Measurements from ENCODE around the gene TCP11L1. TPM values are rescaled to one million over a fixed set of nuclear protein-coding genes. Genes with fewer than 3 reads are reported as not detected.

The TCP11L1 gene
- total and polyA plus RNA-seq, 2 donors (not counting 3 experiments of a cell fraction or from before 2014, with no cell fraction given), result 12.1 to 18.1 TPM

DNA sequence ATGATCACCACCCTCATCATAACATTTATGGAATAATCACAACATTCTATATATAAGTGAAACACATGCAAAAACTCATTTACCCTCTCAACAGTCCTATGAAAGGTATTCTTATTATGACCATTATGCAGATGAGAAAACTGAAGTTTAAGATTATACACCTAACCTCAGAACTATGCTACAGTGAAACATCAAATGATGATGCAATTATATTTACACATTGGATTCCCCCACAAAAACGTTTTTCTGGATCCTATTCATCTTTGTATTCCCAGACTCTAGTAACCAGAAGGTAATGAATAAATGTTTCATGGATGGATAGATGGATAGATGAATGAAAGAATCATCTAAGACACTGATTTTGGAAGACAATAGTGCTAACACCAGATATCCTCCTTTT, 54.8 kb downstream of the TCP11L1 start:
- Histone ChIP-seq H2AFZ (ENCODE audit: low read depth, low read length) (no peak overlapping the region), H3K4me2 (ENCODE audit: insufficient read depth, low read length) (no peak overlapping the region), H3K79me2 (ENCODE audit: control insufficient read depth, insufficient read depth, low read length) (no peaks in the 10 kb centered on the region), H3K9me1 (replicated peaks; ENCODE audit: control insufficient read depth, extremely low read depth, insufficient read depth, low read length) (no peaks in the 10 kb centered on the region), H3K9ac (replicated peaks; ENCODE audit: extremely low read depth, insufficient read depth, low read length) (no peak overlapping the region), H3K4me3 (replicated peaks in 1 of 3; ENCODE audit: insufficient read depth in 1 of 3, low read depth in 1 of 3, low read length in 3 of 3) (no peak overlapping the region), H3K36me3 (ENCODE audit: control insufficient read depth in 2 of 2, extremely low read depth in 1 of 2, insufficient read depth in 2 of 2, low read length in 2 of 2) (peaks cover 4 to 6% of the 10 kb centered on the region in 2 experiments), H3K4me1 (ENCODE audit: control insufficient read depth, extremely low read depth, insufficient read depth, low read length) (no peaks in the 10 kb centered on the region), H3K27ac (ENCODE audit: insufficient read depth, low read depth, low read length) (no peak overlapping the region), H3K27me3 (ENCODE audit: control insufficient read depth in 2 of 2, insufficient read depth in 2 of 2, low read length in 2 of 2) (no peaks in the 10 kb centered on the region), H3K9me3 (replicated peaks; ENCODE audit: control insufficient read depth, insufficient read depth, low read length) (no peaks in the 10 kb centered on the region), H4K20me1 (replicated peaks; ENCODE audit: control insufficient read depth, extremely low read depth, insufficient read depth, low read length) (no peaks in the 10 kb centered on the region)
- DNase-seq (ENCODE audit: low read depth, low spot score) (no peak), FAIRE-seq (no peak)
- TF ChIP-seq EZH2 (IDR thresholded peaks at IDR 0.05; ENCODE audit: borderline replicate concordance, low read depth, low read length, severe bottlenecking) (no peak), JUN (IDR thresholded peaks at IDR 0.05; ENCODE audit: borderline replicate concordance, insufficient read depth, insufficient read length, low read depth) (no peak)
- no TSS peak for BruUV-seq (replicated peaks)
- ChIA-PET POLR2A (no interaction called here), CTCF (no interaction called here)
- intact Hi-C loops (cut with micrococcal nuclease), result no loop called here
- dilution Hi-C loops (cut with MboI; ENCODE audit: extremely low pct_ligation_motif_present, low sequenced_read_pairs), result no loop called here

DNA sequence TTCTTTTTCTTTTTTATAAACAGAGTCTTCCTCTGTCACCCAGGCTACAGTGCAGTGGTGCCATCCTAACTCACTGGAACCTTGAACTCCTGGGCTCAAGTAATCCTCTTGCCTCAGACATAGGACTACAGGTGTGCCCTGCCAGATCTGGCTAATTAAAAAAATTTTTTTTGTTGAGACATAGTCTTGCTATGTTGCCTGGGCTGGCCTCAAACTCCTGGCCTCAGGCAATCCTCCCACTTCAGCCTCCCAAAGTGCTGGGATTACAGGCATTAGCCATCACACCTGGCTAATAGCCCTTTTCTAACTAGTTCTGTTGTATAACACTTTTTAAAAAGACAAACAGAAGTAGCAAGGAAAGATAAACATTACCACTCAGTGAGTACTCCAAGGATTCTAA, 64.5 kb downstream of the TCP11L1 start:
- intact Hi-C loops (cut with micrococcal nuclease), result no loop called here
- H2AFZ ChIP-seq (ENCODE audit: low read depth, low read length), result no peak overlapping the region

More for the DNA sequence above, 64.5 kb downstream of the TCP11L1 start:
- ChIA-PET CTCF (no interaction called here), POLR2A (no interaction called here)
- no peaks in the 10 kb centered on the region for H3K9me3 ChIP-seq (replicated peaks; ENCODE audit: control insufficient read depth, insufficient read depth, low read length)
- no peak overlapping the region for H3K9ac ChIP-seq (replicated peaks; ENCODE audit: extremely low read depth, insufficient read depth, low read length)
- H3K4me1 ChIP-seq (ENCODE audit: control insufficient read depth, extremely low read depth, insufficient read depth, low read length), result no peaks in the 10 kb centered on the region
- no peaks in the 10 kb centered on the region for H3K27me3 ChIP-seq (ENCODE audit: control insufficient read depth in 2 of 2, insufficient read depth in 2 of 2, low read length in 2 of 2)
- H3K9me1 ChIP-seq (replicated peaks; ENCODE audit: control insufficient read depth, extremely low read depth, insufficient read depth, low read length), result no peaks in the 10 kb centered on the region
- FAIRE-seq (no peak), DNase-seq (ENCODE audit: low read depth, low spot score) (no peak)
- H3K4me2 ChIP-seq (ENCODE audit: insufficient read depth, low read length), result no peak overlapping the region
- BruUV-seq (replicated peaks), result no TSS peak
- H3K79me2 ChIP-seq (ENCODE audit: control insufficient read depth, insufficient read depth, low read length), result no peaks in the 10 kb centered on the region
- TF ChIP-seq CTCF (IDR thresholded peaks at IDR 0.05; ENCODE audit: extremely low read depth in 1 of 2, insufficient read depth in 1 of 2, low read depth in 1 of 2, low read length in 2 of 2) (no peak), JUN (IDR thresholded peaks at IDR 0.05; ENCODE audit: borderline replicate concordance, insufficient read depth, insufficient read length, low read depth) (no peak), MYC (IDR thresholded peaks at IDR 0.05; ENCODE audit: low read depth, low read length) (no peak), POLR2AphosphoS5 (IDR thresholded peaks at IDR 0.05; ENCODE audit: insufficient read depth, low read depth, low read length) (no peak), MAX (IDR thresholded peaks at IDR 0.05; ENCODE audit: insufficient read depth, insufficient read length) (no peak), POLR2A (IDR thresholded peaks at IDR 0.05; ENCODE audit: low read depth, low read length) (no peak), FOS (IDR thresholded peaks at IDR 0.05; ENCODE audit: borderline replicate concordance, insufficient read depth, low read length) (no peak), EZH2 (IDR thresholded peaks at IDR 0.05; ENCODE audit: borderline replicate concordance, low read depth, low read length, severe bottlenecking) (no peak), GATA2 (IDR thresholded peaks at IDR 0.05; ENCODE audit: insufficient read depth, insufficient read length, low read depth, low read length) (no peak)
- H4K20me1 ChIP-seq (replicated peaks; ENCODE audit: control insufficient read depth, extremely low read depth, insufficient read depth, low read length), result no peaks in the 10 kb centered on the region
- H3K27ac ChIP-seq (ENCODE audit: insufficient read depth, low read depth, low read length), result no peak overlapping the region
- H3K36me3 ChIP-seq (ENCODE audit: control insufficient read depth in 2 of 2, extremely low read depth in 1 of 2, insufficient read depth in 2 of 2, low read length in 2 of 2), result peaks cover 2 to 8% of the 10 kb centered on the region in 2 experiments
- dilution Hi-C loops (cut with MboI; ENCODE audit: extremely low pct_ligation_motif_present, low sequenced_read_pairs), result no loop called here
- H3K4me3 ChIP-seq (replicated peaks in 1 of 3; ENCODE audit: insufficient read depth in 1 of 3, low read depth in 1 of 3, low read length in 3 of 3), result no peak overlapping the region

Measured in endothelial cell of umbilical vein (primary cell).